ENCODE measurements around the gene CARD18. TPM values are rescaled to one million over a fixed set of nuclear protein-coding genes. Genes with fewer than 3 reads are reported as not detected.
"Not testable (repeated sequence)": the region's sequence is repeated elsewhere in the genome, so short reads cannot be mapped to it uniquely, and the experiment has no call there.

Gene CARD18
- polyA plus RNA-seq, 3 donors = not detected

DNA sequence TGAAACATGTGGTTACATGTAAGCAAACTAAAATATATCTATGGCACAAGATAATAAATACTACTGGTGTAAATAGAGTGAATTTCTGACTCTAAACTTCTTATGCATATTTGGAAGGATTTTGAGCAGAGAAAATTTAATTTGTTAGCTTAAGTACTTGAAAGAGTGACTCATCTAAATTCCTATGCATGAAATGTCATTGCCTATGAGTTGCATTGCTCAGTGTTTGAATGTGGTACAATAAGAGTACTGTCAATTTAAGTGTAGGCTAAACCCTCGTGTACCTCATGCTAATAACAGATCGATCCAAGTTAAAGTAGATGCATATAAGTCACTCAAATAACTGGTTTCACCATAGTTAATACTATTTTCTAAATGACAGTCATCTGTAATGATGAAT lies 5.3 kb upstream of the CARD18 start:
- DNase-seq (ENCODE audit: extremely low read depth in 1 of 11, low read depth in 9 of 11, low spot score in 4 of 11) = no peak

DNA sequence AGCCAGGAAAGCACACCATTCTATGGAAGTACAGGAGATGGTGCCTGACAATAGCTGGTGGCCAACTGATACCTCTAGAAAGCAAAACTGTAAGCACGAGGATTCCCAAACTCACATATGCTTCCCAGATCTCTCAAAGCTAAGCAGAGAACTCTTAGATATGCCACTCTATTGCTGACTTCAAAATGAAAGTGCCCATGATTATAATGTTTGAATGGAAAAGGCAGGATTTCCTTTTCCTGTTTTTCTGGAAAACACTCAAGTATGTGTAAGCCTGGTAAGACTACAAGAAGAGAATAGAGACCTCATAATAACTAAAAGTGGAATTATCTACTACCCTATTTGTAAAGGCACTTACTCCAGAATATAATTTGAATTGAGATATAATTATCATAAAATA lies 2.6 kb upstream of the CARD18 start:
- no peak for DNase-seq (ENCODE audit: extremely low read depth in 1 of 11, low read depth in 9 of 11, low spot score in 4 of 11)

DNA sequence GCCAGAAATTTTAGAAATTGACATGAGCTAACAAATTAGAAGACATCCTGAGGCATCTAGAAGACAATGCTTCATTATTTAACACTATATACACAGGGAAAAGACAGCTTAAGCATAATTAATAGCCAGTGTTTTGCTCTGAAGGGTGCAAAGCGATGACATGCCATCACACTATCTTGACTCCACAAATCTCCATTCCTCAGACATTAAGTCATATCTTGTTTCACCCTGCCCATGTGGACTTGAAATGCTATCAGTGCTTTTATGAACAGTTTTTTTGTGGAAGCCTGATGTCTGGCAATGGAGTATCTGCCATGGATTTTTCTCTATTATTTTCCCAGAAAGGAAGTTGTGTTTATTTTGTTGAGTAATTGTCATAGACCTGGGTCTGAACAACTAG lies 2.3 kb downstream of the CARD18 start:
- no peak for DNase-seq (ENCODE audit: extremely low read depth in 1 of 11, low read depth in 9 of 11, low spot score in 4 of 11)

DNA sequence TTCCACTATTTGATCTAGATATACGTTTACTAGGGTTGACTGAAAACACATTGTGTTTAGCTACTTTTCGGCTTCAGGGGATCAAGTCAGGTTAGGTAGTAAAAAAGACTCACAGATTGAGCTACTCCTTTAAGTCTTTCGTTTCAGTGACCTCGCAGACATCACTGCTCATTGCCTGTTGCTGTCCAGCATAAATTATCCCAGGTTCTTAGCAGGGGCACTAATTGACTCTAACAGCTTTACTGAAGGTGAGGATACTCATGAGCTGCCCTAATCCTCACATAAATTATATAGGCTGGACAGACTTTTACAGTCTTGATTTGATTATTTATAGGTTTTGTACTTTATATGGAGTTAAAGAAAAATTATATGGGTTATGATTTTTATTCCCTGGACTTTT lies 3.7 kb downstream of the CARD18 start:
- peak in 1 of 11 donors; percentile 3 for DNase-seq (ENCODE audit: extremely low read depth in 1 of 11, low read depth in 9 of 11, low spot score in 4 of 11)

DNA sequence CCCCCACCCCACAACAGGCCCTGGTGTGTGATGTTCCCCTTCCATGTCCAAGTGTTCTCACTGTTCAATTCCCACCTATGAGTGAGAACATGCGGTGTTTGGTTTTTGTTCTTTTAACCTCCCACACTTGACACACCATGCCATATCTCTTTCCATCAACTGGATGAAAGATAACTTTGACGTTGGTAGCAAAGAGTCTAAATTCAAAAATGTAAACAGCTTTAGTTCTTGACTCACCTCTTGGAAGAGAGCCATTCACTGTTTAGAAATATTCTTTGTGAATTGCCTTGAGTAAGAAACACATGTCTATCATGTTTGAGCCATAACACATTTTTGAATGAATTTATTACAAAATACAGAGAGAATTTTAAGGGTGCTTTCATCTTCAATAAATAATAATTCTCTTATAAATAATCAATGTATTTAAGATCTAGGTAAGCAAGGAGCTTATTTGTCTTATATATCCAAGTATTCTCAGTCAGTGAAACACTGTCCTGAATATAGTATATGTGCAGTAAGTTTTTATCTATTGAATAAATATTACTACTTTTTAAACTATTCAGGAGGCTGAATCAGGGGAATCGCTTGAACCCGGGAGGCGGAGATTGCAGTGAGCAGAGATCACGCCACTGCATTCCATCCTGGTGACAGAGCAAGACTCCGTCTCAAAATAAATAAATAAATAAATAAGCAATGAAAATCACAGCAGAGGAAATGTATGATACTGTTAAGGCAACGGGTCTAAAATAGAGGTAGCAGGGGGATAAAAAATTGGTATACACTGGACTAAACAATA lies 6.7 kb downstream of the CARD18 start:
- DNase-seq (ENCODE audit: extremely low read depth in 1 of 11, low read depth in 9 of 11, low spot score in 4 of 11) = no peak

DNA sequence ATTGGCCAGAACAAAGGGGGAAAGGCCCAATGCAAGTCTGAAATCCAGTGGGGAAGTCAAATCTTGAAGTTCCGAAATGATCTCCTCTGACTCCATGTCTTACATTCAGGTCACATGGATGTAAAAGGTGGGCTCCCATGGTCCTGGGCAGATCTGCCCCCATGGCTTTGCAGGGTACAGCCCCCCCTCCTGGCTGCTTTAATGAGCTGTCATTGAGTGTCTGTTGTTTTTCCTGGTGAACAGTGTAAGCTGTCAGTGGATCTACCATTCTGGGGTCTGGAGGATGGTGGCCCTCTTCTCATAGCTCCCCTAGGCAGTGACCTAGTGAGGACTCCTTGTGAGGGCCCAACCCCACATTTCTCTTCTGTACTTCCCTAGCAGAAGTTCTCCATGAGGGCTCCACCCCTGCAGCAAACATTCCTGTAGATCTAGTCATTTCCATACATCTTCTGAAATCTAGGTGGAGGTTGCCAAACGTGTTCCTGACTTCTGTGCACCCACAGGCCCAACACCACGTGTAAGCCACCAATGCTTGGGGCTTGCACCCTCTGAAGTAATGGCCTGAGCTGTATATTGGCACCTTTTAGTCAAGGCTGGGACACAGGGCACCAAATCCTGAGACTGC lies 9.3 kb downstream of the CARD18 start:
- DNase-seq (ENCODE audit: extremely low read depth in 1 of 11, low read depth in 9 of 11, low spot score in 4 of 11) = no peak

DNA sequence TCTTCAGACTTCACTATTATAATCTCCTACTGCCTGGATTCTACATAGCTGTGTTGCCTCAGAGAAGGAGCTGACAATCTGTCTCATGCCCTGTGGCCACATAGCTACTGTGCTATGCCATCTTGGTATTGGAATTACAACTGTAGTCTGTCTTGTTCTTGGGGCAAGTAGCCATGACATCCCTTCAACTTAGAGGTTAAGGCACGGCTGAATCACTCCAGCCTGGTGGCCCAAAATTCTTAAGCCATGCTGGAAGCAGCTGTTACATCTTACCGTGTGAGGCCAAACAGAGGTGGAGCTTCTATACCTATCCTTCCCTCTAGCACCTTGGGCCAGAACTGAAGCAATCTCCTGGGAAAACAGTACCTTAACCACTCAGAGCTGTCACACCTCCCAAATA lies 14.8 kb downstream of the CARD18 start:
- DNase-seq (ENCODE audit: extremely low read depth in 1 of 11, low read depth in 9 of 11, low spot score in 4 of 11) = no peak

DNA sequence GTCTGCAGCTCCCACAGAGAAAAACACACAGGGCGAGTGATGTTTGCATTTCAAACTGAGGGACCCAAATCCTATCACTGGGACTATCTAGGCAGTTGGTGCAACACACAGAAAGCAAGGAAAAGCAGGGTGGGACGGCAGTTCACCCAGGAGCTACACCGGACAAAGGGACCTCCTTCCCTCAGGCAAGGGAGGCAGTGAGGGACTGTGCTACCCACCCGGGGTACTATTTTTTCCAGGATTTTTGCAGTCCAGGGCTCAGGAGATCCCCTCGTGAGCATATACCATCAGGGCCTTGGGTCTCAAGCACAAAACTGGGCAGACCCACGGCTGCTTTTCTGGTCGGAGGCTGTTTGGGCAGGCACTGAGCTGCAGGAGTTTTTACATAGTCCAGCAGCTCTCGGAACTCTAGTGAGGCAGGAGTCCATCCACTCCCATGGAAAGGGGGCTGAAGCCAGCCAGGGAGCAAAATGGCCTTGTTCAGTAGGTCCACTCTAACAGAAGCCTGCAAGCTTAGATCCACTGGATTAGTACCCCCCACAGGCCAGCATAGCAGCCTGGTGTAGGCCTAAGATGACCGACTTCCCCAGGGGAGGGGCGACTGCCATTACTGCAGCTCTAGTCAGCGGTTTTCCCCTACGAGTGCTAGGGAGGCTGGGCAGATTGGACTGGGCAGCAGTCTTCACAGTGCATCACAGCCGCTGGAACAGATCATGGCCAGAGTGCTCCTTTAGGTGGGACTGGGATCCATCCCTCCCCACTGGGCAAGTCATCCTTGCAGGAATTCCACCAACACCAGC lies 28.2 kb downstream of the CARD18 start:
- no peak for DNase-seq (ENCODE audit: extremely low read depth in 1 of 11, low read depth in 9 of 11, low spot score in 4 of 11)

DNA sequence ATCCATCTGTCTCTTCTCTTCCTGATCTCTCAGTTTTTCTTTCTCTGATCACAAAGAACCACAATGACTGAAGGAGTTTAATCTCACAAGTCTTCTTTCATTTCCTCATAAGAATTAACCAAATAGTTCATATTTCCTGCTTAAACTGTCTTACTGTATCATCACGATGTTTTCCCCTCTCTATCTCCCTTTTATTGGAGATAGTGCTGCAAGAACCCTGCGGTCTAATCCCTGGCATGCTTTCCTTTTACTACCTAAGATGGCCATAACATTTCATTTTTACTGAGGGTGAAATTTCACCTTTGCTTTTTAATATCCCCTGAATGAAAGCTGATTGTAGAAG lies 28.9 kb downstream of the CARD18 start:
- DNase-seq (ENCODE audit: extremely low read depth in 1 of 11, low read depth in 9 of 11, low spot score in 4 of 11) = no peak

DNA sequence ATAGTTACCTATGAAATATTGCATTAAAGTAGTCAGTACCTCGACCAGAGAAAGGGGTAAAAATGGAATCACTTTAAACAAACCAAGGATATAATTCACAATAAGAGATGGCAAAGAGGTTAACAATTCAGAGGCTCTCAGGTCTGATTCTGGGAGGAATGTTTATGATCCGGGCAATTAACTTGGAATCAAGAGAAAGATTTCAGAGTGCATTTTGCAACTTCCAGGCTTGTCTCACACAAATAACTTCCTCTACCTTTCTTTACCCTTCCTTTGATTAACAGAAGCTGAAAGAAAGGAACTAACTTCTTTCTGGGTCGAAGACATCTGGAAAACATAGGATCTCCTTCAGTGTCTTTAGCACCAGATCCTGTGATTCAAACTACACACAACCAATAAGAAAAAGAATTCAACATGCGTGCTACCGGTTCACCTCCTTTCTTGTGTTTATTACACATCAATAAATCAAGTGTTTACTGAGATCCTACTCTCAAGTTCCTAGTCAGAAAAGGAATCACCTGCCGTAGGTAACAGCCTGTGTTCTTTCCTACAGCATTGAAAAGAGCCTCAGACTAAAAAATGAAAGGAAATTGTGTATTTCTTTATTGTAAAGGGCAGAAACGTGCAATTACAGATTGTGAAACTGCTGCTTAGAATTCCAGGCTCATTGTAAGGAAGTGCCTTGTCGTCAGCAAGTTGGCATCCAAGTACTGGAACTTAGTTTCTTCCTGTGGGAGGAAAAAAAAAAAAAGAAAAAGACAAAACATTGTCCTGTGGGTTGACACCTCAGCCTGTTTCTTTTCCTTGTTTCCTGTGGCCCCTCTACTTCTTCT lies 29.5 kb downstream of the CARD18 start:
- DNase-seq (ENCODE audit: extremely low read depth in 1 of 11, low read depth in 9 of 11, low spot score in 4 of 11) = peak in 1 of 11 donors; percentile 4

DNA sequence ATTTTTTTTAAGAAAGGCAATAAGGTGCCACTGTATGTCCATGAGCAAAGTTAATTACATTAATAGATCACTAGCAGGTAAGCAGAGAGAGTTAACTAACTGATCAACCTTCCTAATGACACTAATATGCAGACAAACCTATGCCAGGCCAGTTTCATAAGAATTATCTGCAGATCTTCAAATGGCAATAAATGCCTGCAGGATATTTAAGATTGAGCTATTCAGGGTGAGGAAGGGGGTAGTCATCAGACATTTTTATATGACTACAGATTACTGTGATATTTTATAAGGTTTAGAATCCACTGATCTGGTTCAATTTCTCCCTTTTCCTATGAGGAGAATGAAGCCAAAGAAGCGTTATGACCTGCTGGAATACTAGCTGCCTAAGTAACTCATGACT lies 30.2 kb downstream of the CARD18 start:
- no peak for DNase-seq (ENCODE audit: extremely low read depth in 1 of 11, low read depth in 9 of 11, low spot score in 4 of 11)

DNA sequence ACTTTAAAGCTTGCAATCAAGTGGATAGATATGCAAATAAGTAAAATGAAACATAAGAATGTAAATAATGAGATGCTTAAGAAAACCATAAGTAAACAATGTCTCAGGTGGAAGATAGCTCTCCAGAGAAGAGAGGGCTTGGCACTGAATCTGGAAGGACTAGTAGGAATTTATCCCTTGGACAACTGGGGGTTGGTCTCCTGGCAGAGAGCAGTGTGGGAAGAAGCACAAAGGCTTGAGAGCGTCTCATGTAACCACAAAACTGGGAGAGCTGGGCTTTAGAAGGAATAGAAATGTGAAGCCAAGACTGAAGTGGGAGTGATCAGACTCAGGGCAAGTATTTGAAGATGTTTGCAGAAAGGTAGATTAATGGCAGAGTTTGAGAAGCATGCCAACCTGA lies 31.3 kb downstream of the CARD18 start:
- no peak for DNase-seq (ENCODE audit: extremely low read depth in 1 of 11, low read depth in 9 of 11, low spot score in 4 of 11)

DNA sequence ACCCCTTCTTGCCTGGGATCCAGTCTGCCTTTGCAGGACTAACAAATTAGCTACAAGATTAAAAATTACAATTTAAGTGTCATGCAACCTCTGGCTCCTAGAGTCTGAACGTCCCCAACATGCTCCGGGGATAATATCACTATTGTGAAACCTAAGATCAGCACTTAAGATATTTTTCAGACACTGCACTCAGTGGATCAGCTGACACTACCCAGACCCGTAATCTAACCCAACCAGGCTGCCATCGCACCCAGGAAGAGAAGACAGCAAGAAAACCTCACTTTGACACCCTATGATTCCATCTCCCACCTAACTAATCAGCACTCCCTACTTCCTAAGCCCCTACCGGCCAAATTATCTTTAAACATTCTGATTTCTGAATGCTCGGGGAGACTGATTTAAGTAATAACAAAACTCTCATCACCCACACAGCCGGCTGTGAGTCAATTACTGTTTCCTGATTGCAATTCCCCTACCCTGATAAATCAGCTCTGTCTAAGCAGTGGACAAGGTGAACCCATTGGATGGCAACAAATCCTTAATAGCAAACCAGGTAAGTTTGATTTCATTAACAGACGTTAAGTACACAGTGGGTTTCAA lies 32.2 kb downstream of the CARD18 start:
- not testable (repeated sequence) for DNase-seq (ENCODE audit: extremely low read depth in 1 of 11, low read depth in 9 of 11, low spot score in 4 of 11)

DNA sequence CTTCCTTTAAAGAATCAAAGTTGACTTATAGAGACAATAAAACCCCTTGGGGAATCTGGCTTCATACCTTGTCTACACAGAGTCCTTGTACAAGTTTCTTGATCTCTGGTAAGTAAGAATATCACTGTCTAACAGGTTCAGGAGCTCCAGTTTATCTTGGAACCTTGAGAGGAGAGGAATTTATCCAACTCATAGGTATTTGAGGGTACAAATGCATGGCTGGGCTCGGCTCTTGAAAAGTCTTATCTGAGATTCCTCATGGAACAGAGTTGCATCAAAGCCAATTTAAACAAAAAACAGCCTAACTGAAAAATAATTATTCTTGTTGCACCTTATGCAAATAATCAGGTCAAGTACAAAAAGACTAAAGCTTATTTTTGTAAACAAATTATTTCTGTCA lies 33.4 kb downstream of the CARD18 start:
- no peak for DNase-seq (ENCODE audit: extremely low read depth in 1 of 11, low read depth in 9 of 11, low spot score in 4 of 11)

DNA sequence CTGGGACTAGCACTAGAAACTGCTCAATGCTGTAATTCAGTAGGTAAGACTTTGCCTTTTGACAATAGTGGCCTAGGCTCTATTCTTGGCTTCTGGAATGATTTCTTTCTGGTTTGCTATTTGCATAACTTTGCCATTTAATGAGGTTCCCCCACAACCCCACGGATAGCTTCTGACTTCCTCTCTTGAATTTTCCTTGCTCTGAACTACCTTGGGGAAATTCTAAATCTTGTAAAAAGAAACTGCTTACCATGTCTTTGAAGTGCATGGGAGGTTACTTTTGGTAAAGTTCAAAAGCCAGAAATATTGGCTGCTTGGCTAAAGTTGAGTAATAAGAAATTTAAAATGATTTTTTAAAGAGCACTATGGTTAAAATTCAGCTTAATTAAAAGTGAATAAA lies 35.3 kb downstream of the CARD18 start:
- no peak for DNase-seq (ENCODE audit: extremely low read depth in 1 of 11, low read depth in 9 of 11, low spot score in 4 of 11)

DNA sequence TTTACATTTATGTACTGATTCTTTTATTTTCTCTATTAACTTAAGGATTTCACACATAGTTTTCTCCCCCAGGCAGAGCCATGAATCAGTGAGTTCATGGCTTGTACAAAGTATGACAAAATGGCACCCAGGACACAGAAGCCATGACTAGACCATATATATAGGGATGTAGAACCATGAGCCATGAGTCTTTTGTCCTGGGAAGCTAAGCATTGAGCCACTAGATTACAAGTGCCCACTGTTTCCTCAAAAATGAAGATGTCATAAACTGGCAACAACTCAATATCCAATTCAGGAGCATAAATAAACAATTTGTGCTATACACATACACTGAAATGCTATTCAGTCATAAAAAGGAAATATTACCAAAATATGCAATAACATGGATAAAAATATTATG lies 36.2 kb downstream of the CARD18 start:
- no peak for DNase-seq (ENCODE audit: extremely low read depth in 1 of 11, low read depth in 9 of 11, low spot score in 4 of 11)

DNA sequence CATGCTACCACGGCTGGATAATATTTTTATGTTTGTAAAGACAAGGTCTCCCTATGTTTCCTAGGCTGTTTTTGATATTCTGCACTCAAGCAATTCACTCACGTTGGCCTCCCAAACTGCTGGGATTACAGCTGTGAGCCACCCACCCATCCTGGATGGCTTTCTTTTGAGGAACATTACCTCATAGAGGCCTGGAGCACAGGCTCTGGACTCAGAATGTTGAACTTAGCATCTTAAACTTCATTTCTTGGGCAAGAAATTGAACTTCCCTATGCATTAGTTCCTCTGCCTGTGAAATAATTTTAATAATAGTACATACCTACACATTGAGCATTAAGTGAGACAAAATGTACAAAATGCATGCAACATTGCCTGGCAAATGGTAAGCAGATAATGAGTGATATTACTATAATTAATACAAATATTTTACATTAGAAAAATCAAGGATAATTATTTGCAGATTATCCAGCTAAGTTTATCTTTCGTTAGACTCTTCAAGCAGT lies 37.4 kb downstream of the CARD18 start:
- not testable (repeated sequence) for DNase-seq (ENCODE audit: extremely low read depth in 1 of 11, low read depth in 9 of 11, low spot score in 4 of 11)

DNA sequence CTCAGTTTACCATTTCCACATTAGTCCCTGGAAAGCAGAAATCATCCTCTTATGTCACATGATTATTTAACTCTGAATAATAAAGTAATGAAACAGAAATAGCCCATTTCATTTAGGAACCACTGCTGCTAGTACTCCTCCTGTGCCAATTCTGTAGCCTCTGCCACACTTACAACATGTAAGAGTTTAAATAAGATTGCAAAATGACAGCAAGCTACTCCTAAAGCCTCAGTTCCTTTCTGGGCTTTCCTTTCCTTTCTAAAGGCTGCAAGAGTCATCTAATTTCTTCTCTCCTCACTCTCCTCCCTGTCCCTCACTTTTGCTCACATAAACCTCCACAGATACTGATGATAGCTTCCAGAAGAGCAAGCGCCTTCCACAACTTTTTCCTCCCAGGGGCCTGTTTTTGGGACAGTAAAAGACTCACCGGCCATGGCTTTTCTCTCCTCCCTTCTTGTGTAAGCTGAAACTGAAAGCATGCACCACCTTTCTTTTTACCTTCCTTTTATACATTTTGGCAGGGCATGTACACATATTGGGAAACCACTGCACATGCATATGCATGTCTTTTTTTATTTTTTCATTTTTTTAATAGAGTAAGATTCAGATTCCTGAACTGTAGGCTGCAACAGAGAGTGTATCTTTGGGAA lies 38.5 kb downstream of the CARD18 start:
- DNase-seq (ENCODE audit: extremely low read depth in 1 of 11, low read depth in 9 of 11, low spot score in 4 of 11) = no peak
